ENCODE data around the gene MYO15A. TPM values are rescaled to one million over a fixed set of nuclear protein-coding genes. Genes with fewer than 3 reads are reported as not detected.

MYO15A gene
- total RNA-seq, 1 donor from 2014 or later = 1.6 TPM

- peaks cover 16% of the 10 kb centered on the region for H3K4me1 Mint-ChIP-seq (ENCODE audit: unreplicated experiment)
- no peak for DNase-seq (ENCODE audit: low spot score)
- no peaks in the 10 kb centered on the region for H3K9me3 Mint-ChIP-seq (ENCODE audit: unreplicated experiment)
- no peaks in the 10 kb centered on the region for H3K27me3 Mint-ChIP-seq (ENCODE audit: unreplicated experiment)
- no peak overlapping the region for H3K27ac Mint-ChIP-seq (ENCODE audit: unreplicated experiment)
- H3K4me3 Mint-ChIP-seq (ENCODE audit: unreplicated experiment) = no peak overlapping the region
- H3K36me3 Mint-ChIP-seq (ENCODE audit: low read depth, unreplicated experiment) = peaks cover 12% of the 10 kb centered on the region
- TF ChIP-seq CTCF (IDR thresholded peaks at IDR 0.05; ENCODE audit: unreplicated experiment) = no peak
These were observed 41.7 kb upstream of the MYO15A start for GRCh38 chr17:18066866-18067265.

GRCh38 chr17:18069101-18069500, 39.5 kb upstream of the MYO15A start:
- no peaks in the 10 kb centered on the region for H3K27me3 Mint-ChIP-seq (ENCODE audit: unreplicated experiment)
- TF ChIP-seq CTCF (IDR thresholded peaks at IDR 0.05; ENCODE audit: unreplicated experiment) = no peak
- H3K36me3 Mint-ChIP-seq (ENCODE audit: low read depth, unreplicated experiment) = peaks cover 6% of the 10 kb centered on the region
- H3K4me3 Mint-ChIP-seq (ENCODE audit: unreplicated experiment) = no peak overlapping the region
- peaks cover 16% of the 10 kb centered on the region for H3K4me1 Mint-ChIP-seq (ENCODE audit: unreplicated experiment)
- H3K27ac Mint-ChIP-seq (ENCODE audit: unreplicated experiment) = no peak overlapping the region
- no peak for DNase-seq (ENCODE audit: low spot score)
- no peaks in the 10 kb centered on the region for H3K9me3 Mint-ChIP-seq (ENCODE audit: unreplicated experiment)

GRCh38 chr17:18070861-18071340, 37.7 kb upstream of the MYO15A start:
- no peak for DNase-seq (ENCODE audit: low spot score)
- no peak overlapping the region for H3K27ac Mint-ChIP-seq (ENCODE audit: unreplicated experiment)

GRCh38 chr17:18071751-18072150, 36.8 kb upstream of the MYO15A start:
- peaks cover 1% of the 10 kb centered on the region for H3K27me3 Mint-ChIP-seq (ENCODE audit: unreplicated experiment)
- H3K9me3 Mint-ChIP-seq (ENCODE audit: unreplicated experiment) = no peaks in the 10 kb centered on the region
- H3K27ac Mint-ChIP-seq (ENCODE audit: unreplicated experiment) = no peak overlapping the region
- no peaks in the 10 kb centered on the region for H3K36me3 Mint-ChIP-seq (ENCODE audit: low read depth, unreplicated experiment)
- H3K4me3 Mint-ChIP-seq (ENCODE audit: unreplicated experiment) = no peak overlapping the region
- TF ChIP-seq CTCF (IDR thresholded peaks at IDR 0.05; ENCODE audit: unreplicated experiment) = no peak
- H3K4me1 Mint-ChIP-seq (ENCODE audit: unreplicated experiment) = peaks cover 16% of the 10 kb centered on the region
- DNase-seq (ENCODE audit: low spot score) = no peak

More at GRCh38 chr17:18070861-18071340, 37.7 kb upstream of the MYO15A start:
- no peak for TF ChIP-seq CTCF (IDR thresholded peaks at IDR 0.05; ENCODE audit: unreplicated experiment)
- H3K4me3 Mint-ChIP-seq (ENCODE audit: unreplicated experiment) = no peak overlapping the region
- peaks cover 1% of the 10 kb centered on the region for H3K27me3 Mint-ChIP-seq (ENCODE audit: unreplicated experiment)
- peaks cover 16% of the 10 kb centered on the region for H3K4me1 Mint-ChIP-seq (ENCODE audit: unreplicated experiment)
- H3K9me3 Mint-ChIP-seq (ENCODE audit: unreplicated experiment) = no peaks in the 10 kb centered on the region
- H3K36me3 Mint-ChIP-seq (ENCODE audit: low read depth, unreplicated experiment) = no peaks in the 10 kb centered on the region

- Mint-ChIP-seq H3K4me3 (ENCODE audit: unreplicated experiment) (no peak overlapping the region), H3K9me3 (ENCODE audit: unreplicated experiment) (no peaks in the 10 kb centered on the region), H3K4me1 (ENCODE audit: unreplicated experiment) (peaks cover 4% of the 10 kb centered on the region), H3K36me3 (ENCODE audit: low read depth, unreplicated experiment) (no peaks in the 10 kb centered on the region), H3K27ac (ENCODE audit: unreplicated experiment) (no peak overlapping the region), H3K27me3 (ENCODE audit: unreplicated experiment) (peaks cover 3% of the 10 kb centered on the region)
- no peak for DNase-seq (ENCODE audit: low spot score)
- TF ChIP-seq CTCF (IDR thresholded peaks at IDR 0.05; ENCODE audit: unreplicated experiment) = no peak
These were observed 33.8 kb upstream of the MYO15A start for GRCh38 chr17:18074566-18075272.
